ENCODE measurements around the gene GXYLT2.

The GXYLT2 gene

DNA sequence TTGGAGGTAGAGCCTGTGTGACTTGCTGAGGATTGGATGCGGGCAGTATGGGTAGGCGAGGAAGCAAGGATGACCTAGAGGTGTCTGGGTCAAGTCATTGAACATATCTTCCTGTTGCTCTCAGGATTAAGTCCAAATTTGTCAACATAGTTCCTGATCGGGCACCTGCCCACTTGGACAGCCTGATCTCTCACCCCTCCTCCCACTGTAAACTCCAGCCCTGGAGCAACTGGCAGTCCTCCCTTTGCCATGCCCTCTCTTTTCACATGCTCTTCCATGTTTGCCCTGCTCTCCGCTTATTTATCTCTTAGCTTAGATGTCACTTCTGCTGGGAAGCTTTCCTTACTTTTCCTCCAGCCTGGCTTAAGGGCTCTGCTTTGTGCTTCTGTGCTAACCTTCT is 61.2 kb downstream of the GXYLT2 start:
- peak; percentile 61 for DNase-seq (ENCODE audit: low read depth)
- H3K4me3 ChIP-seq (ENCODE audit: low read depth, low read length), result no peak overlapping the region
- TF ChIP-seq, protein P1, sequence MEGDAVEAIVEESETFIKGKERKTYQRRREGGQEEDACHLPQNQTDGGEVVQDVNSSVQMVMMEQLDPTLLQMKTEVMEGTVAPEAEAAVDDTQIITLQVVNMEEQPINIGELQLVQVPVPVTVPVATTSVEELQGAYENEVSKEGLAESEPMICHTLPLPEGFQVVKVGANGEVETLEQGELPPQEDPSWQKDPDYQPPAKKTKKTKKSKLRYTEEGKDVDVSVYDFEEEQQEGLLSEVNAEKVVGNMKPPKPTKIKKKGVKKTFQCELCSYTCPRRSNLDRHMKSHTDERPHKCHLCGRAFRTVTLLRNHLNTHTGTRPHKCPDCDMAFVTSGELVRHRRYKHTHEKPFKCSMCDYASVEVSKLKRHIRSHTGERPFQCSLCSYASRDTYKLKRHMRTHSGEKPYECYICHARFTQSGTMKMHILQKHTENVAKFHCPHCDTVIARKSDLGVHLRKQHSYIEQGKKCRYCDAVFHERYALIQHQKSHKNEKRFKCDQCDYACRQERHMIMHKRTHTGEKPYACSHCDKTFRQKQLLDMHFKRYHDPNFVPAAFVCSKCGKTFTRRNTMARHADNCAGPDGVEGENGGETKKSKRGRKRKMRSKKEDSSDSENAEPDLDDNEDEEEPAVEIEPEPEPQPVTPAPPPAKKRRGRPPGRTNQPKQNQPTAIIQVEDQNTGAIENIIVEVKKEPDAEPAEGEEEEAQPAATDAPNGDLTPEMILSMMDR (IDR thresholded peaks at IDR 0.05; ENCODE audit: control insufficient read depth, extremely low read depth, insufficient read depth), result no peak

DNA sequence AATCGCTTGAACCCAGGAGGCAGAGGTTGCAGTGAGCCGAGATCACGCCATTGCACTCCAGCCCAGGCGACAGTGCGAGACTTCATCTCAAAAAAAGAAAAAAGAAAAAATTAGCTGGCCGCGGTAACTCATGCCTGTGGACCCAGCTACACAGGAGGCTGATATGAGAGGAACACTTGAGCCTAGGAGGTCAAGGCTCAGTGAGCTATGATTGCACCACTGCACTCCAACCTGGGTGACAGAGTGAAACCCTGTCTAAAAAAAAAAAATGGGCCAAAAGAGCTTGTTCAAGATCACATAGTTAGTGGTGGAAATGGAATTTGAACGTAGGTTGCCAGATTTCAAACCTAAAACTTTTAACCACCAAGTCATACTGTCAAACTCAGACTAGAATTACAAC is 62.5 kb downstream of the GXYLT2 start:
- no peak overlapping the region for H3K4me3 ChIP-seq (ENCODE audit: low read depth, low read length)
- TF ChIP-seq, protein P1 (IDR thresholded peaks at IDR 0.05; ENCODE audit: control insufficient read depth, extremely low read depth, insufficient read depth), result no peak
- no peak for DNase-seq (ENCODE audit: low read depth)

DNA sequence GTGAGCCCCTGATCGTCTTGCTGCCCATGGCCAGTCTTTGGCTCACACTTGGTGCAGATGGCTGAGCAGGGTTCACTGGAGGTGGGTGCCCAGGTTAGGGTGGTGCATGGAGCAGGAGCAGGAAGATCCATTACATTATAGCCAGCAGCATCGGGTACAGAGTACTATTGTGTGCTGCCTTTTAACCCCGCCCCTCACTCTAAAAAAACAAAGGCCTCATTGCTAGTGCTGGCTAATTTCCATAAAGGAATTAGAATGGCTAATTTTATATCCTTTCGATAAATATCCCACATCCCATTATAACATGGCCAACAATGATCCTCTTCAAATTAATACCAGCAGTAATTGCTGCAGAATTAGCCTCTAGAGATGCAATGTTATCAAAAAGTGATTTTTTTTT is 63.0 kb downstream of the GXYLT2 start:
- DNase-seq (ENCODE audit: low read depth), result no peak
- H3K4me3 ChIP-seq (ENCODE audit: low read depth, low read length), result no peak overlapping the region
- TF ChIP-seq, protein P1 (IDR thresholded peaks at IDR 0.05; ENCODE audit: control insufficient read depth, extremely low read depth, insufficient read depth), result no peak

DNA sequence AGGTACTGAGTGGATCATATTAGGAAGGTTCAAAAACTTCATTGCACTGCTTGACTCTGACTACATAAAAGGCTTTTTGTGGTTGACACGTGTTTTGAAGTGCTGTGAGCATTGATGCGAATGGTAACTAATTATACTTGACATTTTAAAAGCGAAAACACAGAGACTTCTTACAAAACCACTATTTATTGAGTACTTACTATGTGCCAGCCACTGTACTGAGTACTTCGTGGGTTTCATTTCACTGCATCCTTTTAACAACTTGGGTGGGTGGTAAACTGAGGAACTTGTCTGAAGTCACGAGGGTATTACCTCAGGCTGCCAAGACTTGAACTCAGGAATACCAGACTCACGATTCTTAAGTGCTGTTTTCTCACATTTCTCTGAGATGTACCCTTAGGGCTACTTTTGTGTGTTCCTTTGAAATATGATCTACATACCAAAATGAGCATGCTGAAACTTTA is 63.4 kb downstream of the GXYLT2 start:
- no peak for DNase-seq (ENCODE audit: low read depth)
- TF ChIP-seq, protein P1 (IDR thresholded peaks at IDR 0.05; ENCODE audit: control insufficient read depth, extremely low read depth, insufficient read depth), result no peak
- no peak overlapping the region for H3K4me3 ChIP-seq (ENCODE audit: low read depth, low read length)

DNA sequence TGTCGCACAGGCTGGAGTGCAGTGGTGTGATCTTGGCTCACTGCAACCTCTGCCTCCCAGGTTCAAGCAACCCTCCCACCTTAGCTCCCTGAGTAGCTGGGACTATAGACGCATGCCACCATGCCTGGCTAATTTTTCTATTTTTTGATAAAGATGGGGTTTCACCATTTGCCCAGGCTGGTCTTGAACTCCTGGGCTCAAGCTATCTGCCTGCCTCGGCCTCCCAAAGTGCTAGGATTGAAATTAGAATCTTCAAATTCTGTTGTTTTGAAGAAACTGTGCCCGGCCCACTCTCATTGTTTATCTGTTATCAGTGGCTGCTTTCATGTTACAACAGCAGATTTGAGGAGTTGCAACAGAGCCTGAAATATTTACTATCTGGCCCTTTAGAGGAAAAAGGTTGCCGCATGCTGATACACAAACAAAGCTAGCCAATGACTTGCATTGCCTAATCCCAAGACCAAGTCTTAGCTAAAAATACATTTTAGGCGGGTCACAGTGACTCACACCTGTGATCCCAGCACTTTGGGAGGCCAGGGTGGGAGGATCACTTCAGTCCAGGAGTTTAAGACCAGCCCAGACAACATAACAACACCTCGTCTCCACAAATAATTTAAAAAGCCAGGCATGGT is 65.6 kb downstream of the GXYLT2 start:
- no peak for DNase-seq (ENCODE audit: low read depth)
- TF ChIP-seq, protein P1 (IDR thresholded peaks at IDR 0.05; ENCODE audit: control insufficient read depth, extremely low read depth, insufficient read depth), result no peak
- no peak overlapping the region for H3K4me3 ChIP-seq (ENCODE audit: low read depth, low read length)

DNA sequence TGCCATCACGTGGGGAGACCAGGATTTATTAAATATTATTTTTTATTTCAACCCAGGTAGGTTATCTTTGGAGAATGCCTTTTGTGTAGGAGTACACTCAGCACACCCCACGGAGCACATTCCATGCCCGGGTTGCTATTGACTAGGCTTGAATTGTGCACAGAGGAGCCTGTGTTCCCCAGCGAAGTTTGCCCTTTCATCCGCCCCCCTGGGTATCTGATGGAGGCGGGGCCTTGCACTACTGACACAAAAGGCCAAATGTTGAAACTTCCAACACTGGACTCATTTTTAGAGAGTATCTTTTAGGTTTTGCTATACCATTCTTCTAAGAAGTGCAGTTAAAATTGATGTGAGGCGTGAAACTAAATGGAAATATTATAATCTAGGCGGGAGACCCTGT is 69.5 kb downstream of the GXYLT2 start:
- no peak for DNase-seq (ENCODE audit: low read depth)
- TF ChIP-seq, protein P1 (IDR thresholded peaks at IDR 0.05; ENCODE audit: control insufficient read depth, extremely low read depth, insufficient read depth), result no peak
- no peak overlapping the region for H3K4me3 ChIP-seq (ENCODE audit: low read depth, low read length)

DNA sequence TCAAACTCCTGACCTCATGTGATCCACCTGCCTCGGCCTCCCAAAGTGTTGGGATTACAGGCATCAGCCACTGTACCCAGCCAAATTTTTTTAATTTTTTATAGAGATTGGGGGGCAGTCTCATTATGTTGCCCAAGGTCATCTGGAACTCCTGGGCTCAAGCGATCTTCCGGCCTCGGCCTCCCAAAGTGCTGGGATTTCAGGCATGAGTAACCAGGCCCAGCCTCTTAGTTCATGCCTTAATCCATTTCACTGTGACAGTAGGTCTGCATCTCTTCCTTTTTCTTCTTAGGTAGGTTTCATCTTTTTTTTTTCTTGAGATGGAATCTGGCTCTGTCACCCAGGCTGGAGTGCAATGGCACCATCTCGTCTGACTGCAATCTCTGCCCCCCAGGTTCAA is 71.5 kb downstream of the GXYLT2 start:
- no peak for DNase-seq (ENCODE audit: low read depth)

More for the DNA sequence above, 71.5 kb downstream of the GXYLT2 start:
- TF ChIP-seq, protein P1 (IDR thresholded peaks at IDR 0.05; ENCODE audit: control insufficient read depth, extremely low read depth, insufficient read depth), result no peak
- H3K4me3 ChIP-seq (ENCODE audit: low read depth, low read length), result no peak overlapping the region

Data from LNCaP clone FGC (cell line).